ENCODE data around the gene TAF13.

DNA sequence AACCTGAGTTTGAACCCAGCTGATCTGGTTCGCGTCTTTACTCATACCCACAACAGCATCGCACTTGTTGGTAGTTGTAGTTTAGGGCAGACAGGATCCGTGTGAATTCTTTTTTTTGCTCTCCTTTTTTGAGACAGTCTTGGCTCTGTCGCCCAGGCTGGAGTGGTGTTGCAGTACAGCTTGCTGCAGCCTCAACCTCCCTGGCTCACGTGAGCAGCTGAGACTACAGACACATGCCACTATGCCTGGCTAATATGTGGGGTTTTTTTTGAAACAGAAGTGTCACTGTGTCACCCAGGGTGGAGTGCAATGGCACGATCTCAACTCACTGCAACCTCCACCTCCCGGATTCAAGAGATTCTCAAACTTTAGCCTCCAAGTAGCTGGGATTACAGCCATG, 7.9 kb downstream of the TAF13 start:
- TF ChIP-seq, protein P1, sequence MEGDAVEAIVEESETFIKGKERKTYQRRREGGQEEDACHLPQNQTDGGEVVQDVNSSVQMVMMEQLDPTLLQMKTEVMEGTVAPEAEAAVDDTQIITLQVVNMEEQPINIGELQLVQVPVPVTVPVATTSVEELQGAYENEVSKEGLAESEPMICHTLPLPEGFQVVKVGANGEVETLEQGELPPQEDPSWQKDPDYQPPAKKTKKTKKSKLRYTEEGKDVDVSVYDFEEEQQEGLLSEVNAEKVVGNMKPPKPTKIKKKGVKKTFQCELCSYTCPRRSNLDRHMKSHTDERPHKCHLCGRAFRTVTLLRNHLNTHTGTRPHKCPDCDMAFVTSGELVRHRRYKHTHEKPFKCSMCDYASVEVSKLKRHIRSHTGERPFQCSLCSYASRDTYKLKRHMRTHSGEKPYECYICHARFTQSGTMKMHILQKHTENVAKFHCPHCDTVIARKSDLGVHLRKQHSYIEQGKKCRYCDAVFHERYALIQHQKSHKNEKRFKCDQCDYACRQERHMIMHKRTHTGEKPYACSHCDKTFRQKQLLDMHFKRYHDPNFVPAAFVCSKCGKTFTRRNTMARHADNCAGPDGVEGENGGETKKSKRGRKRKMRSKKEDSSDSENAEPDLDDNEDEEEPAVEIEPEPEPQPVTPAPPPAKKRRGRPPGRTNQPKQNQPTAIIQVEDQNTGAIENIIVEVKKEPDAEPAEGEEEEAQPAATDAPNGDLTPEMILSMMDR (IDR thresholded peaks at IDR 0.05): no peak
- TF ChIP-seq ZFX (IDR thresholded peaks at IDR 0.05; ENCODE audit: borderline replicate concordance): no peak

All from 22Rv1 (cell line).